GM21528 (cell line): ENCODE data around the gene MAP4K3.

Experiments
- ATAC-seq: cut with Tn5 transposase; IDR thresholded peaks from one replicate; pipeline ENCODE4 v1.9.1; 2021; ENCODE audit warnings: mild to moderate bottlenecking, moderate library complexity; ENCODE audit not compliant: unreplicated experiment, low FRiP score

Gene MAP4K3

DNA sequence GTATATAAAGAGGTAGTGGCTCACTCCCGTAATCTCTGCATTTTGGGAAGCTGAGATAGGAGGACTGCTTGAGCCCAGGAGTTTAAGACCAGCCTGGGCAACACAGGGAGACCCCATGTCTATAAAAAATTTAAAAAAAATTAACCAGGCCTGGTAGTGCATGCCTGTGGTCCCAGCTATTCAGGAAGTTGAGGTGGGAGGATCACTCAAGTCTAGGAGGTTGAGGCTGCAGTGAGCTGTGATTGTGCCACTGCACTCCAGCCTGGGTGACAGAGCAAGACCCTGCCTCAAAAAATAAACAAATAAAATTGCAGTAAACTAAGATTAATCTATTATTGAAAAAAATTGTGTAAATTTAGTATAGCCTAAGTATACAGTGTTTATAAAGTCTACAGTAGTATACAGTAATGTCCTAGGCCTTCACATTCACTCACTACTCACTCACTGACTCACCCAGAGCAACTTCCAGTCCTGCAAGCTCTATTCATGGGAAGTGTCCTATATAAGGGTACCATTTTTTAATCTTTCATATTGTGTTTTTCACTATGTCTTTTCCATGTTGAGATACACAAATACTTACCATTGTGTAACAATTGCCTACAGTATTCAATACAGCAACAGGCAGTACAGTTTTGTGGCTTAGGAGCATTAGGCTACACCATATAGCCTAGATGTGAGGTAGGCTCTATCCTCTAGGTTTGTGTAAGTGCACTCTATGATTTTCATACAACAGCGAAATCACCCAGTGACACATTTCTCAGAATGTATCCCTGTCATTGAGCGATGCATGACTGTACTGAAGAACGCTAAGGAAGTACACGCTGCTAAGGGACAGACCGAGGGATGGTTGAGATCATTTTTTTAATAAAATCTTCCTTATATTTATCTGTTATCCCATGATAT is 10.4 kb upstream of the MAP4K3 start:
- no peak for ATAC-seq

DNA sequence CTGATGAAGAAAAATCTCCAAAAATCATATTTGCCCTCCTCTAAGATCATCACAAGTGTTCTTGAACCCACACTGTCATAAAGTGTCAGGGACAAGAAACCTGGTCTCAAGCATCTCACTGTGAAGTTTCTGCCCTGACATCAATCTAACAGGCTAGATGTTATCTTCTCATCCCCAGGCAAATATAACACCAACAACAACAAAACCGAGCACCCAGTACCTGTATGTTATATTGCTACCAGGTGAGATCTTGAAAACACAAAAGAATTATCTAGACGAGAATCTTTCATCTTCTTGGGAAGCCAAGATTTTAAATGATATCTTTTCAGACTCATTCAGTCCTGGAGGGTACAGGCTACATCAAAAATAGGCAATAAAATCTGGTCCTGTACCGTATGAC is 8.8 kb upstream of the MAP4K3 start:
- ATAC-seq: no peak

DNA sequence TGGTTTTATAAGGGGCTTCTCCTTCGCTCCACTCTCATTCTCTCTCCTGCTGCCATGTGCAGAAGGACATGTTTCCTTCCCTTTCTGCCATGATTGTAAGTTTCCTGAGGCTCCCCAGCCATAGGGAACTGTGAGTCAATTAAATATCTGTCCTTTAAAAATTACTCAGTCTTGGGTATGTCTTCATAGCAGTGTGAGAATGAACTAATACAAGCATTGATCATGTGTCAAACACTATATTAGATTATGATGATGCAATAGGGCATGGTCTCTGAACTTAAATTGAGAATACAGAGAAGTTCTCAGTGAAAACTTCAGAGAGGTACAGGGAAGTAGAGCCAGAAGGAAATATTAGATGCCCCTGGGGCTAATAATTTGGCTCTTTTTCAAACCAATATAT is 5.9 kb upstream of the MAP4K3 start:
- ATAC-seq: no peak

DNA sequence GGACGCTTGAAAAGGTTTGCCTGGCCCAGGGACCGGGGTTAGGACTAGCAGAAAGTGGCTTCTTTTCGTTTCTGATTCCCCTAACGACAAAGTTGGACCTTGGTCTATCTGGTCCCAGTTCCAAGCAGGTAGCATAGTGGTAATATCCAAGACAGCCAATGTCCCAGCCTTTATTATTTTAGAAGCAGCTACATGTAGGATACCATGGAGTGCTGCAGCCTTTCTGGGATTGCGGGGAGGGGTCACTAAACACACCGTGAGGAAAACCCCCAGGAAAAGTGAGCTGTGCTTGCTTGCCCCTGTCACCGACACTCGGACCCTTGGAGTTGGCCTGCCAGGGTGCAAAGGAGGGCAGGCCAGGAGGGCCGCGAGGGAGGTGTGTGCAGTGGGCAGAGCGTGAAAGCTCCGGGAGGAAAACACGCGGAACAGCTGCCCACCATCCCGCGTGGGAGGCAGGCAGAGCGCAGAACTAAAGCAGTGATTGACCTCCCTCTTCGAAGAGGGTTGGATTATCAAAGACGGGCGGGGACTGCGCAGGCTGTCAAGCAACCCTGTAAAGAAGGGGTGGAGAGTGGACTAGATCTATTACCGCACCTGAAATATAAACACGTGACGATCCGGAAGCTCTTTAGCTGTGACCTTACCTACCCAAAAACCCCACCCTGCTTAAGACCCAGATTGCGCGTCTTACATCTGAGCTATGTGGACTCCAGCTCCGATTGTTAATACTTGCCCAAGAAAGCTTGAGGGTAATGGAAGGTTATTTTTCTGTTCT is 624 bp upstream of the MAP4K3 start:
- ATAC-seq: peak; percentile 40

DNA sequence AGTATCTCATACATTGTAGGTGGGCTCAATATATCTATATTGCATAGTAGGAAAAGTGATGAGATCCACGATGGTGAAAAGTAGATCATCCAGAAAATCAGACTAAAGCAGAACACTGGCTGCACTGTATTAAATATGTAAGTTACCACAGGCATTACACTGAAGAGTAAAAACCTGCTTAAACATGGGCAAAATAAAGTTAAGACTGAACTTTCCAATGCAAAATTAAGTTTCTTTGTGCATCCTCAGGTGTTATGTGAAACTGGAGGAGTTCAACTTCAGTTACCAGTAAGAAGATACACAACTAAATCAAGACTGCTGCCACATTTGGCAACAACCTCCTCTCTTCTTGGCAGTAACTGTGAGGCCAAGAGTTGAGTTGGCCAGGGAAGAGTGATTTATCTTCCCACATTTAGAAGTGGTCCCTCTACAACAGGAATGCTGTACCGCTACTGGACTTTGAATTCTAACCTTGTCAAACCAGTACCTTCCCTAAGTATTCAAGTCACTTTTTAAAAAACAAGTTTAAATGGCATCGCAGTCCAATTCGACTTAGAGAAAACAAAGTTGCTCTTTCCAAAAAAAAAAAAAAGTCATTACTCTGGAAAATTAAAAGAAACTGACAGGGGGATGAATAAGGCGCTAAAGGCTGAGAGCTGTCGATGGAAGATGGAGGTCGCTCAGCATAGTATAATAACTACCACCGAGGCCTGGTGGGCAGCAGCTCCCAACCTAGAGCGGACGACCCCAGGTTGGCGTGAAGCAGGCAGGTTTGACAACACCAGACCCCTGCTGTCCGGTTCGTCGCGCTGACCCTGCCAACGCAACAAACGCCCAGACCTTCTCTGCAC is 1.1 kb downstream of the MAP4K3 start:
- peak; percentile 17 for ATAC-seq

DNA sequence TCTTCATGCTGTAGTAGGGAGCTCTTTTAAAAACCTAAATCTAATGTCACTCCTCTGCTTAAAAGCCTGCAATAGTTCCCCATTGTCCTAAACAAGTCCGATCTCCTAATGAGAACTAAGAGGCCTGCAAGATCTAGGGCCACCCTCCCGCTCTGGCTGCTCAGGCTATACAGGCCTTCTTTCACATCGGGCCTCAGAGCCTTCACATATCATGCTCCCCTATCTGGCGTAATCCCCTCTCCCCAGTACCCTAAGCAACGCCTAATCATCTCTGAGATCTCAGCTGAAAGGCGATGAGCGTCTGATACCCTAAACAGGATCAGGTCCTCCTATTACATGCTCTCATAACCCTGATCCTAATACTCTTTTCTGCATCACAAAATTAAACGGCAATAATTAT is 1.9 kb downstream of the MAP4K3 start:
- no peak for ATAC-seq

DNA sequence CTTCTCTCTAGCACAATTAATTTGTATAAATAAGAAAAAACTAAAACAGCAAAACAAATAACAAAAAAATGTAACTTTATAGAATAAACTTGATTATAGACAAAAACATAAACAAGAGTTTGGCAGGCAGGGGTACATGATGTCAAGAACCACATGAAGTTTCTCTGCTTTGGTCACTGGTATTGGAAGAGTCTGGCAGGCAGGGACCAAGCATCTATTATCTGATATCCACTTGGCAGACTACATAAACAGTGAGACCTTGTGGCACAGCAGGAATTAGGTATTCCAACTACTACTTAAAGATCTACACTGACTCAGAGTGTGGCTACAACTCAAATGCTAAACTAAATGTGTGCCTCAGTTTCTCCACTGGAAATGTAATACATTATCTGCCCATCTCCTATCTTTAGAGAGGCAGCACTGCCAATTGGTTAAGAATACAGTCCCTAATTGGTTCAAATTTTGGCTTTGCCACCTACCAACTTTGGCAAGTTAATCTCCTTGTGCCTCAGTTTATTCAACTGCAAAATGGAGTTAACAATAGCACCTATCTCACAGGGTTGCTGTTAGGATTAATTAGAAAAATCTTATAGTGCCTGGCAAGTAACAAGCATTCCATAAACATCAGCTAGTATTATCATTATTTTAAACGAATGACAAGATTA is 2.7 kb downstream of the MAP4K3 start:
- ATAC-seq: no peak

DNA sequence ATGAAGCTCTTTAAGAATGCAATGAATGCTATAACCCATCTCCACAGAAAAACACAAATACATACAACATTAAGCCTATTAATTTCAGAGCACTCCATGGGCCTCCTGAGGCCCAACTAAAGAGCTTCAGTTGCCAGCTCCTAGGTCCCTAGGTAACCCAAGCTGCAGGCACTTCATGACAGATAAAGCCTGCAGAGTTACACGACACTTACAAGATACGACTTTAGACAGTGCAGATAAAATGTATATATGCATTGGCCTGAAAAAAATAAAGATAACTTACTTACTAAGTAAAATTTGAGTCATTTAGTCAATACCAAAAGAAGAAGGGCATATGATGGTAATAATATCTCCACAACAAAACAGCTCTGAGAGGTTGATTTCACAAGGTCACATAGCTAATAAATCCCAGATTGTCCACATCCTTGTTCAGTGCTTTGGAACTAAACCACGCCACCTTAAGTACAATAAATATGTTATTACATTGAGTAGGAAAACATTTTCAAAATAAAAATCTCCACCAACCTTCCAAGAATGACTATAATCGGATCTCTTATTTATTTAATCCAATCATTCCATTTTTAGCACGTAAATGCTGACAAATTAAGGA is 3.4 kb downstream of the MAP4K3 start:
- ATAC-seq: no peak

DNA sequence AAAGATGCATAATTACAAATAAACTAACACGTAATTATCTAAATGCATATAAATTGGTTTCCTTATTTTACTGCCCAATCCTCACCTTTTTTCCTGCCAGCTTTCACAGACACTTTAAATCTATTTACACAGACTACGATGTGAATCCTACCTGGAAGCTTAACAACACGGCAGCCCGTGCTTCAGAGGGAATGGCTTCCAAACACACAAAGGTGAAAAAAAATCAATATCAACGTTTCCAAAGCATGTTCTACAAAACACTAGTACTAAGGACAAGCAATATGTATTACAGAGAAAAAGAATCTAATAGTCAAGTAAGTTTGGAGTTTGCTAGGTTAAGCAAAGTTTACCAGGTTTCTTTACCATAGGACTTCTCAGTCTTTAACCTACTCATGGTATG is 4.4 kb downstream of the MAP4K3 start:
- ATAC-seq: no peak

DNA sequence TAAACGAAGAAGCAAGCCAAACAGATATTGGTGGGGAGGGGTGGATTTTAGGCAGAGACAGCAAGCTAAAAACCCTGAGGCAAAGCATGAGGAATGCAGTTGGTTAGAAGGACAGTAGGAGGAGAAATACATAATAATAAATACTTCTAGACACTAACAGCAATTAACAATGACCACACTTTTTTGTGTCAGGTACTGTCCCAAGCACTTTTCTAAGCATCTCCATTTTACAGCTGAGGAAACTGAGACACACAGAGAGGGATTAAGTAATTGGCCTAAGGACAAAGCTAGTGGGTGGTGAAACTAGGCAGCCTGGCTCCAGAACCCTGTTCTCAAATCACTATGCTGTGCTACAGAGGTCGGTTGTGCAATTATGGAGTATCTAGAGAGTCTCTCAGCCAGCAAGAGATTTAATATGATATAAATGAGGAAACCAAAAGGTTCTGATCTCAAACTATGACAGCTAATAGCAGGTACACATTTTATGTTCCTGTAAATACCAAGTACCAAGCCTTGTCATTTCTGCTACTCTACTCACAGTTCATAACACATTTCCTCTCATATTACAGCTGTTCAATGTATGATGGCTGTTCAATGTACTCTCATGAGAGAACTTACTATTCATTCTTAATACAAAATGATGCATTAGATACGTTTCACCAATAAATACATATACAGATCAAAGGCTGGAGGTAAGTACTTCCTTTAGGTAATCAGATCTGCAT is 5.3 kb downstream of the MAP4K3 start:
- no peak for ATAC-seq

DNA sequence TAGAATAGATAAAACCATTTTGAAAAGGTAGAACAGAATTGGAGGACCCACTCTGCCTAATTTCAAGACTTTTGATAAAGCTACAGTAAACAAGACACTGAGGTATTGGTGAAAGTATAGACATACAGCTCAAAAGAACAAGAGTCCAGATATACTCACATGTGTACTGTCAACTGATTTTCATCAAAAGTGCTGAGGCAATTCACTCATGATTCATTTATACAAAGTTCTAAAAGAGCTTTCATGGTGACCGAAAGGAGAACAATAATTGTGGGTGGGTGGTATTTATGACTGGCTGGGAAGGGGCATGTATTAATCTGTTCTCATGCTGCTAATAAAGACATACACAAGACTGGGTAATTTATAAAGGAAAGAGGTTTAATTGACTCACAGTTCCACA is 7.3 kb downstream of the MAP4K3 start:
- ATAC-seq: no peak

DNA sequence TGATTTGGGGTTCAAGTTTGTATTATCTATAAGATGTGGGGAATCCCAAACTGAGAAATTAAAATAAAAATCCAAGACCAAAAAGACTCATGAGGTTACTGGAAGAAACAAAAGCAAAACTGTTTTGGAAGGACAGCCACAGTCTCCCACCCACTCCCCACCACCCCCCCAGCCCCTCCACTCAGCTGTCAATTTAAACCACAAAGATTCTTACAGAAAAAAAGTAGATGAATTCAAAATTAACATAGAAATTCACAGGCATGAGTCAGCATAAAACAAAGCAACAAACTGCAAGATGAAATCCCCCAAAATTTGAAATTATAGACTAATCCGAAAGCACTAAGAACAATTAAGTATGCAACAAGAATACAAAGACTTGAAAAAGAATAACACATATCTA is 12.1 kb downstream of the MAP4K3 start:
- no peak for ATAC-seq

DNA sequence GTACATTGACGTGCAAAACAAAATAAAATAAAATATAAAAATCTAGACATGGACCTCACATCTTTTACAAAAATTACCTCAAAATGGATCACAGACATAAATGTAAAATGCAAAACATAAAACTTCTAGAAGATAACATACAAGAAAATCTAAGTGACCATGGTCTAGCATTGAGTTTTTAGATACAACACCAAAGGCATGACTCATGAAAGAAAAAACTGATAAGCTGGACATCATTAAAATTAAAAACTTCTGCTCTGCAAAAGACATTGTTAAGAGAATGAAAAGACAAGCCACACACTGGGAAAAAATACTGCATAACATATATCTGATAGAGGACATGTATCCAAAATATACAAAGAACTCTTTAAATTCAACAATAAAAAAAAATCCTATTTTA is 14.4 kb downstream of the MAP4K3 start:
- no peak for ATAC-seq

DNA sequence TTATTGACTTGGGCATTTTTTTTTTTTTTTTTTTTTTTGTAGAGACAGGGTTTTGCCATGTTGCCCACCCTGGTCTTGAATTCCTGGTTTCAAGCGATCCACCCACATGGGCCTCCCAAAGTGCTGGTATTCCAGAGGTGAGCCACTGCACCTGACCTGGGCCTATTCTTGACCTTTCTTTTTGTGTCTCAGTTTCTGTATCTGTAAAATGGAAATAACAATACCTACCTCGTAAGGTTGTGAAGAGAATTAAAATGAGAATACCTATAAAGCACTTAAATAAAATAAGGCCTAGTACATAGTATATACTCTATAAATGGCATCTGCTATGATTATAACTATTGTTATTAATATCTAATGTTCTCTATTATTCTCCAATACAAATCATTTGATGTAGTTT is 15.7 kb downstream of the MAP4K3 start:
- ATAC-seq: no peak

DNA sequence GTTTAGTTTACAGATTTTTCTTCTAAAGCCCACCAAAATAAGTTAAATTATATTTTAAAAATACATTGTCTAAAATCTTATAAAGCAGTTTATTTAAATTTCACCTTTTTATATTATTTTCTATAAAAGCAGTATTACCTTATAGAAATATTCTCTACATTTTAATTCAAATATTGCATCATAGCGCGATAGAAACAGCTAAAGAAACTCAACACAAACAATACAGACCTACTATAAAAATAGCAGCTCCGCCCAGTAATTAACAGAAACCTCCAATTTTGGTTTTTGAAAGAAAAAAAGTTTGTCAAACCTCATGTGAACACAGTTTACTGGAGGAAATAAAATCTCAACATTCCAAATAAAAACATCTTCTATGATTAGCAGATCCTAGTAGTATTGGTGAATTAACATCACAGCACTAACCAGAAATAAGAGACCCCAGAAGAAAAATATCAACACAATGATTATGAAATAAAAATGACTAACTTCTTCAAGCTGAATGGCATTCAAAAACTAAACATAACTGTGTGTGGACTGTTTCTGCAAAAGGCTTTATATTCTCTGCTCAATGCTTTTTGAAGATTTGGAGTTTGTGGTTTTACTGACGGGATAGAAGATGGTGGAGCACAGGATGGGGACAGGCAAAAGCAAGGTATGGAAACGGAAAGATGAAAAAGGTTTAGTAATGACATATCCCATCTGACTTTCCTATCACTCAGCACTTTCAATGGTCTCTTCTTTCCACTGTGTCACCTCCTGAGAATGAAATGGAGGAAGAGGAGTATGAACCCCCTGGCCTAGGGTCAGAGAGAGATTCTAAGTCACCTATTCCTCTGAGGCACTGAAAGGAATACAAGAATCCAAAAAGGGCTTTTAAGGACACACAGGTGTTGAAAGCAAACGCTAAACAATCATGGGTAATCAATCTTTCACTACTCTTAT is 17.5 kb downstream of the MAP4K3 start:
- no peak for ATAC-seq

DNA sequence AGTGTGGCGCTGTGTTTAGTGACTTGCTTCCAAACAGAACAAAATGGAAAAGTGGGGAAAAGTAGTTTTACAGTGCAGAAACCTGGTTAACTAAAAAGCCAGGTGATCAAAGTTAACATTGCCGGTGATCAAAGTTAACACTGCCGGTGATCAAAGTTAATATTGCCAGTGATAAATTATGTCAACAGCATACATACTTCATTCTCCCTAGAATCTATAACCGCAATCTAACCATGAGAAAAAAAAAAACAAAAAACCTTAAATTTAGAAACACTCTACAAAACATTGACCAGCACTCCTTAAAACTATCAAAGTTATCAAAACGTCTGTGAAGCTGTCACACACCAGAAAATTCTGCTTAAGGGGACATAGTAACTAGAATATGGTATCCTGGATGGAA is 18.6 kb downstream of the MAP4K3 start:
- no peak for ATAC-seq

DNA sequence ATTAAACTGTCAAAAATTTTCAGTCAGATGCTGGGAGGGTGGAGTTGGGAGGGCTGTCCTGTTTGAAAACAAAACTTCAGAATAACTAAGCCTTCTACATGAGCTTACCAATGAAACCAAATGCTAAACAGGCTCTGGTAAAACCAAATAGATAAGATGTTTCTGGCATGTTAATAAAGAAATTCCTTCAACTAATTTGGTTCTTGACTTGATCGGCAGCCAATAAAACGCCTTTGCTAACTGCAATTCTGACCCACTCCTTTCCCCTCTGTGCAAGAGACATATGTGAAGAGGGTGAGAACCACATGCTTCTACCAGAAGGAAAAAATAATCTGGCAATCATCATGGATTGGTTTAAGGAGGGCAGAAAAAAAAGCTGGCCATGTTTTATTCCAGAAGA is 20.9 kb downstream of the MAP4K3 start:
- no peak for ATAC-seq

DNA sequence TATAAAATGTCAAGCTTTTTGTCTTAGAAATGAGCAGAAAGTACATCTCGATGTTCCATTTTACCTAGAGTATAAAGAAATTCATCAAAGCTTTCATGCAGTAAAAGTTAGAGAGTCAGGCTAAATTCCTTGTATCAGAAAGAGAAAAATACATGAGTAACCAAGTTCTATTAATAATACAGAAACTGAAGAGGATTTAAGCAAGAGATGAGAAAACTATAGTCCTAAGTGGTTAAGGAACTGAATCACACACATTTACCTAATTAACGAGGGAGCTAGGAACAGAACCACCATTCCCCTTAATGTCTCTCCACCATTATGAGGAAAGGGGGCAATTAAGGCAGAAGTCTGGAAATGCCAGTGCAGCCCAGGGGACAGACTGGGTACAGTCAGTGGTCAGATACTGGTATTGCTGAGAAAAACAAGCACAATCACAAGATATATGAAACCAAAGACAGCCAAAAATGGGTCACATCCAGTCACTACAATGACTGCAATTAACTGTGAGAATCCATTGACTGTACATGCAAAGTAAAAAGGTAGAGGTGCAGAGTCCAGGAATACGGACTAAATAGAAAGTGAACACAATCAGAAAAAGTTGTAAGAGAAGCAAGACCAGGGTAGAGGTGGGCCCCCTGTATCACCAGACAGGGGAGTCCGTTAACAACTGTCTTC is 23.9 kb downstream of the MAP4K3 start:
- ATAC-seq: no peak
